ENCODE results near the gene EVC2.

Gene EVC2

DNA sequence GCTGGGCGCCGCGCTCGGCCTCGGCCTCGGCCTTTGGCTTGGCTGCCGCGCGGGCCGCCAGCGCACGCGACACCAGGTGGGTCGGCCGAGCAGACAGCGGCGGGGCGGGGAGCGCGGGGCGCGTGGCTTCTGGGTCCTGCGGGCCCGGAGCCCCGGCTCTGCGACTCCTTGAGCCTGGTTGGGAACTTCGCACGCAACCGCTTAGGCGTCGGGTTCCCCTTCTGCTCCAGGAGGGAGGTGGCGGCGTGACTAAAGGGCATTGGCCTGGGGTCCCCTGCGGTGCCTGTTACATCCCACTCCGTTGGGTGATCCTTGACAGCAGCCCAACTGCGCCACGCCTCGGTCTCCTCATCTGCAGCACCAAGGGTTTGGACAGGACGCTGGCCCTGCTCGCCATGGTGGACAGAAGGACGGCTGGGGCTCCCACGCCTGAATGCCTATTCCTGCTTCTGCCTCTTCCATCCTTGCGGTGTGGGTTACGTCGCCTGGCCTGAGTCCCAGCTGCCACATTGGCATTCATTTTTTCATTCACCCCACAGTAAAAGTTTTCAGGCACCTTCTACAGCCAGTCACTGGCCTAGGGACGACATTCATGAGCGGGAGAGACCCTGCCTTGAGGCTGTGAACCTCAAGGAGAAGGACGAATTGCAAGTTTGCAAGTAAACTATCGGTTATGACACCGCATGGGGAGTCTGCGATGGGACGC is 3.3 kb upstream of the EVC2 start:
- peak; percentile 15 for DNase-seq

DNA sequence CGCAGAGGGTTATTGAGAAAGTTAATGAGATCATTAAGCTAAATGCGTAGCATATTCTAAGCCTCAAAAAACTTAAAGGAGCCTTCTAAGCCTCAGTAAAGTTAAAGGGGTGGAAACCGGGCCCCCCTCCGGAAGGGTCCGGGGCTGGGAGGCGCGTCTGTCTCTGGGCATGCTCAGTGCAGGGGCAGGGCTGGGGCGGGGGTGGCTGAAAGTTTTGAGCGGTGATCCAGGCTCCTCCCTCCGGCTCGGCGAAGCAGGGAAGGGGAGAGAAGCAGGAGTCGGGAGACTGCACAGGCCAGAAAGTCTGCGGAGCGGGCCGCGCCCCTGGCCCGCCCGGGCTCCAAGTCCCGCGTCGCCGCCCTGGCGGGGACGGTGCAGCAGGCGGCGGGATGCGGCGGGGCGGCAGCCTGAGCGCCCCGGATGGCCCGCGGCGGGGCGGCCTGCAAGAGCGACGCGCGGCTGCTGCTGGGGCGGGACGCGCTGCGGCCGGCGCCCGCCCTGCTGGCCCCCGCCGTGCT is 2.7 kb upstream of the EVC2 start, which contains the start of gene EVC:
Gene EVC (plus strand): TSS at position 241 of the 518 bp plus-strand sequence. CDS start 180 bp downstream, at position 421.
- DNase-seq = peak; percentile 47

DNA sequence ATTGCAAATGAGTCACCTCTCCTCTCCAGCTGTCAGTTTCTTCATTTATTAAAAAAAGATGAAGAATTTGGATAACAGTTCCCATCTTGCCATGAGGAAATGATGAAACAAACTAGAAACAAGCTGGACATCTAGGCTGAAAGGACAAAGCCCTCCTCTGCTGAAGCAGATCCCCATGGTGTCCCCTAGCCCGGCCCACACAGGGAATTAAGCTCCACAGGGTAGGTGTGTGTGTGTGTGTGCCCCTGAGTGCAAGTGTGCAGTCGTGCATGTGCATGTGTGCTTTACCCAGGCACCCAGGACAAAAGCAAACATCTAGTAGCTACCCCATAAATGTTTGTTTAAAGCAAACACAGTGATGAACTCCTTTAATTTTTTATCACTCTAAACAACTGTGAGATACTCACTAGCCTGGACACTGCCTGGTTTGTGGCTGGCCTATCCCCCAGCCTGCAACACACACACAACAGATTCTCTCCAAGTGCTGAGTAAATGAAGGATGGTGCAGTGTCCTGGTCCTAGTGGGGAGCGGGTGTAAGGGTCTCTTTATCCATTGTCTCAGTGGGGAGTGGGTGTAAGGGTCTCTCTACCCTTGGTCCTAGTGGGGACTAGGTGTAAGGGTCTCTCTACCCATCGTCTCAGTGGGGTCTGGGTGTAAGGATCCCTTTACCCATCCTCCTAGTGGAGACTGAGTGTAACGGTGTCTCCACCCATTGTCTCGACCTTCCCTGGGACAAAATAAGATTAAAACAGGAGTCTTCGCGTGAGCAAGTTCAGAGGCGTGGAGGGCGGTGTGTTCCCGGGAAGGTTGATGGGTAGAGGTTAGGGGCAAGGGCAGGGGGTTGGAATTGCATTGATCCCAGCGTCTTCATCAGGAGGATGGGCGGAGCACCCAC is 2.0 kb upstream of the EVC2 start:
- DNase-seq = no peak

DNA sequence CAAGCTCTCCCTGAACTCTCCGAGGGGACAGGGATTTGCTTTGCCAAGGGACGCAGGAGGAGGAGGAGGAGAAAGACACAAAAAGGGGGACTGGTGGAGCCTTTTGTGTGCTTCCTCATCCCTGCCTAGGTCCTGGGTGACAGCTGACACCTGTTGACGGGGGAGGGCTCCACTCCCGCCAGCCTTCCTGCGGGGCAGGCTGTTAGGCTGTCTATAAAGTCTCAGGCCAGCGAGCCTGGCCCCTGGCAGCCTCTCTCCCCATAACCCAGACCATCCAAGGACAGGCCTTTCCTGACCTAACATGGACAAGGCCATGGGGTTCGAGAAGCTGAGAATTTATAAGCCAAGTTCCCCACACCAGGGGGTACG is 832 bp upstream of the EVC2 start:
- DNase-seq = no peak

DNA sequence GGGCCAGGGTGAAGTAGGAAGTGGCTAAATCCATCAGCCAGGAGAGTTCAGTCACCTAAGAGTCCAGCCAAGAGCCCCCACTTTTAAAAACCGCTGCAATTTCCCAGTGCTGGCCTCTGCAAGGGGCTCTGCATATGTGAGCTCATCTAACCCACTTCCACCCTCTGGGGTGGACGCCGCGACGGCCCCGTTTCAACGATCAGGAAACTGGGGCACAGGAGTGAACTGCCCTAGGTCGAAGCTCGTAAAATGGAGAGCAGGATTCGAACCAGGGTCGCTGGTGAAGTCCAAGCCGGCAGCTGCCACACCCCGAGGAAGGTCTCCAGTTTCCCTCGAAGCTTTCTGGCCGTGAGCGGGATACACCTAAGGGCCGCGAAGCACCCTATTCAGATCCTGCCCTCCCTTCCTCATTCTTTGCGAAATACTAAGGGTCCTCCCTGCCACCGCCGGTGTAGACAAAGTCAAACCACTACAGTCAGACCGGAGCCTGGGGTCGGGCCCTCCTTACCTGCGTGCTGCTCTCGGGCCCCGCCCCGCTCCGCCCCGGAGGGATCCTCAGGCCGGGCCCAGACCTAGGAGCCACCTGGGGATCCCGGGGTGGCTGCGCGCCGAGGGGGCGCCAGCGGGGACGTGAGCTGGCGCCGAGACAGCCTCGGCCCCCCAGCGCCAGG is 446 bp downstream of the EVC2 start:
- peak; percentile 13 for DNase-seq

DNA sequence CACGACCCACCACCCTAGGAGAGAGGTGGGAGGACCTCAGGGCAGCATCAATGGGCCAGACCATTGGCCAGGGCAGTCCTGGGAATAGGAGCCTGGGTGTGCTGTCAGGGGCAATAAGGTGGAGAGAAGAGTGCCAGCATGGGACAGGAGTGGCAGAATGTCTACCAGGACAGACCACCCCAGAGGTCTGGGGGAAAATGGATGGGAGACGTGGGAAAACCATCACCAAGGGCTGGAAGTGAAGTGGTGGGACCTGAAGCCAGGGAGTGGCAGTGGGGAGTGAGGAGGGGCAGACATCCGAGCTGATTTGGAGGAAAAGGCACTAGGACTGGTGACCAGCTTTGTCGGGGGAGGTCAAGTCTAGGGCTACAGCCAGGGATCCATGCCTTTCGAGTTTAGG is 993 bp downstream of the EVC2 start:
- no peak for DNase-seq

DNA sequence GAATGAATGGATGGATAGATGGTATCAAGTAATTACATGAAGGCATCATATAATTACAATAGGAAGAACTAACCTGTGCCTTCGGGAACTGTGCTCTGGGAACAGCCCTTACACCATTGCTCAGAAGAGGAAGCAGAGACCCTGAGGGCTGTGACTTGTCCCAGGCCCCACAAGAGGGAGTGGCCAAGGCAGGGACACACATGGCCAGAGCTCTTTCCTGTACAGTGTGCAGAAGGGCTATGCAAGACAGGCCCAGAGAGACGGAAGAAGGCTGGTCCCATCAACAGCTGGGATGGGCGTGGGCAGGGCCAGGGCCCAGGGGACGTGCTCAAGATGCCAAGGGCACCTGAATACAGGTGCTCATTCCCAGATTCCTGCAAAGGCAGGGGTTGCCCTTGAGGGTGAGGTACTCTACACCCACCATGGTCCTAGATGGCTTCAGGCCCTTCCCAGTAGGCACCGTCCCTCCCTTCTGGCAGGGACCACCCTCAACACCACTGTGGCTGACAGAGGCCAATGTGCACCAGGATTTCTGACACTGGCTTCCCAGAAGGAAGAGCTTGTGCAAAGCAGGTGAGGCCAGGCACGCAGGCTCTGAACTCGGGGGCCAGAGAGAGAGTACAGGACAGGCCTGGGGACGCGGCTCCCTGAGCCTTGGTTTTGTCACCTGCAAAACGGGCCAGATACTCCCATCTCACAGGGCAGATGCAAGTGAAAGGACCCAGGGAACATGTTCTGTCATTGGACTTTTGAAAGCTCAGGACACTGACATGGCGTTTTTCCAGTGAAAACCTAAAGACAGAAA is 1.7 kb downstream of the EVC2 start:
- no peak for DNase-seq

DNA sequence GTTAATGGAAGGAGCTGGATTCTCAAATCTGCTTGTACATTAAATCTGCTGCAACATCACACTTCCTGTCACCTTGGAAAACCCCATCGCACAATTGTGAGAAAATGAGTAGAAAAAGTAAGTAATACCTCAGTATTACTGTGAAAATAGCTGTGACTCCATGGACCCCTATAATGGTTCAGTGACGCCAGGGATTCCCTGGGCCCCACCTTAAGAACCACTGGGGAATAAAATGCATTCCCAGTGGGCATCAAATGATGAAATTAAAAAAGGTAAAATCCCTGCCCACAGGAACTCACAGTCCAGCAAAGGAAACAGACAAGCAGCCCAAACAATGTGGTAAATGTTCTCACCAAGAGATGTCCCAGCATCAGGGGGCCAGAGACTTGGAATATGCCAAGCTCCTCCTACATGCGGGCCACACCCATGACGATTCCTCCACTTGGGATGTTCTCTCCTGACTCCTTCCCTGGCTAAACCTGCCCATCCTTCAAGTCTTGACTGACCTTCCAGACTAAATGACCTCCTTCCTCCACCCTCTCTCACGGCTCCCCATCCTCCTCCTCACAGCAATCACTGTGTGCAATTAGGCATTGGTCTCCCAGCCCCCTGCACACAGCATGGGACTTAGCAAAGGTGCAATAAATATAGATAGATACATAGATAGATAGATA is 2.6 kb downstream of the EVC2 start:
- no peak for DNase-seq

DNA sequence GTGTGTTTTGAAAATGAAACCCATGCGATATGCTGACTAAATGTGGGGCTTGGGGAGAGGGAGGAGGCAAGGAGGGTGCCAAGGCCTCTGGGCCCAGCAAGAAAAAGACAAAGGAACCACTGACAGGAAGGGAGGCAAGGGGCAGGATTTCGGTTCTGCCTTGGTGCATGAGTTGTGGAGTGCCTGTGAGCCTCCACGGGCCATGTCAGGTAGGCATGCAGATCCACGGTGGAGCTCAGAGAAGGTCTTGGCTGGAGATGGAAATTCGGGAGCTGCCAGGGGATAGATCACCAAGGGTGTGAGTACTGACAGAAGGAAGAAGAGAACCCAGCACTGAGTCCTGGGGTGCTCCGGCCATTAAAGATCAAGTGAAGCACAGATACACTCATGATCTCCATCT is 4.1 kb downstream of the EVC2 start:
- DNase-seq = no peak

DNA sequence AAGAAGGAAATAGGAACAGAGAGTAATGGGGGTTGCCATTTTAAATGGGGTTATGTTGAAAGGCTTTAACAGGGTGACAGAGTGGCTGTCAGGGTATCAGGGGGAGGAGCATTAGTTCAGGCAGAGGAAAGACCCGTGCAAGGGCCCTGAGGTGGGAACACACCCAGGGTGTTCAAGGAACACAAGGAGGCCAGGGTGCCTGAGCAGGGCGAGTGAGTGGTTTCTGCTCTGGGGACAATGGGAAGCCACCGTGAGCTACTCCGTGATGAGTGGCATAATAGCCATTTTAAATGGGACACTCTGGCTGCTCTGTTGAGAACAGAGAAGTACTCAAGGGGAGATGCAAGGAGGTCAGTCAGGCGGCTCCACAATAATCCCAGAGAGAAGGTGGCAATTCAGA is 4.5 kb downstream of the EVC2 start:
- no peak for DNase-seq

DNA sequence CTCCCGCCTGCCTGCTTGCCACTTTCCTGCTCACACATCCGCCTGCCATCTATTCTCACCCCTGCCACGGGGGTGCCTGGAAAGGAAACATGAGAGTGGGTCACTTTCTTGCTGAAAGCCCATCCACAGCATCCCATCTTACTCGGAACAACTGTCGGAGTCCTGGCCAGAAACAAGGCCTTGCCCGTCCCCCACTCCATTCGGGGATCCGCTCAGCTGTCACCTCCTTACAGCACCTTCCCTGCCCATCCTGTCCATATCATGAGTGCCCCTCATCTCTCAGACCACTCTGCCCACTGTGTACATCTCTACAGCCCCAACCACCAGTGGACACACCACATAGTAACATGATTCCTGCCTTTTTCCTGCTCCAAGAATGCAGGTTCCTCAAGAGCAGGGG is 6.4 kb downstream of the EVC2 start:
- DNase-seq = no peak

DNA sequence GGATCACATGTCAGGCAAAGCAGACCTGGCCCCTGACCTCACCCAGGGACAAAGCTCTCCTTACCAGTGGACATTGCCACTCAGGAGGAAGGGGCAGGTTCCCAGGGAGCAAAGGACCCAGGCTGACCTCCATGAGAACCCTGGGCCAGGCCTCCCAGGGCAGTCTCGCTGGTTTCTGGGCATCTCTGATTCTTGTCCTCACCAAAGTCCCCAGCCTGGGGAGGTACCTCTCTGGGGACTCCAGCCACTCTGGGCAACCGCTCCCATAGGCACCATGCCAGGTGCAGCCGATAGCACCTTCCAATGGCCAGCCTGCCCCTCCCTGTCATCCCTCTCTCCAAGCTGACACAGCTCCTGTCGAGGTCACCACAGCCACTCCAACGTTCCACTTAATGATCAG is 7.9 kb downstream of the EVC2 start:
- DNase-seq = no peak

DNA sequence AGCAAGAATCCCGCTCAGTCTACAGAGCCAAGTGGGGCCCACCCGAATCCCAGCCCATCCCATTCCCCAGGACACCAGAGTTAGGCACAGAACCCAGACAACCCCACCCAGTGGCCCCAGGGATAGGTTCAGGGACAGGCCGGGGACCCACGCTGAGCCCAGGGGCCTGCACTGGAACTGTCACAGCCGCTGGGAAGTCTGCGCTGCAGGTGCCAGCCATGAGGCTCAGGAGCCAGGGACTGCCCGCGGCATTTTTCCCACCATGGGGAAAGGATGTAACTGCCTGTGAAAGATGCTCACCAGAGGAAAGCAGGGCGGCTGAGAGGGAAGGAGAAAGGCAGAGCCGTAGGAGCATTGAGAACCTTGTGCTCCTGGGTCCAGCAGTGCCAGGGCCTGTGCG is 12.0 kb downstream of the EVC2 start:
- no peak for DNase-seq

DNA sequence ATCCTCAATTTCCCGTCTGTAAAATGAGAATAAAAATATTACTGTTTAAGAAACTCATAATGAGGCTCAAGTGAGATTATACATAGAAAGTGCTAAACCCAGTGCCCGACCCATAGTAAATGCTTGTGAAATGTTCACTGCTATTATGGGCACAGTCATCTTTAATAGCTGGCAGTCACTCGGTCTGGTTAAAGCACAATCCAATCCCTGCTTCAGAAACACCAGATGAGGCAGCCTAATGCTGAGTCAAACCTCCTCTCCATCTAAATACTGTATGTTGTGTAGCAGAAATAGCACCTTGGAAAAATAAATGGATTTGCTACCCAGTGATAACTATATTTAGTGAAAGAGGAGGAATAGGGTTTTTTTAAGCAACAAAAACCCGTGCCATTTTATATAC is 14.5 kb downstream of the EVC2 start:
- DNase-seq = no peak

DNA sequence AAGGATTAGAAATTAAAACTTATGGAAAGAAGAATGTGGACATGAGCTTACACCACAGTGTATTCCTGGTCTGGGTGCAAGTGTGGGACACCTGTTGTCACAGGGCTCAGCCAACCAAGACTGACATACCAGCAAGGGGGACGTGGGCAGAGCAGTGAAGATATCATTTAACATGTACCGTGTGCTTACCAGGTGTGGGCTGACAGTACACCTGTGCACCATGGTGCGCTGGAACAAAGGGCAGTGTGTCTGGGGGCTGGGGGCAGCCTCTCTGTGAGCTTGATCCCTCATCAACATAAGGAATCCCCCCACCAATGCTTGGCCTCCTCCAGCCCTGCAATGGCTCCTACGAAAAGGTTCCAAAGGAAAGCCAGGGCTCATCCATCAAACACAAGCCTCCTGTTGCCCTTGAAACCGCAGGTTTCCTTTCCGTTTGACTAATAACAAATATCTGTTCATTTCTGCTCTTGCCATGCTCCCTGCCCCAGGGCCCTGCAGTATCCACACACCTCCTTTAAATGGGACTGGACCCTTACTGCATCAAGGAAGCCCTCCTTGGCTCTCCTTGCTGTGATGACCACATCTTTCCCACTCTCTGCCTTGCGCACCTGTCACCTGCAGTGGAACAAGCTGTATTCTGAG is 16.7 kb downstream of the EVC2 start:
- no peak for DNase-seq

DNA sequence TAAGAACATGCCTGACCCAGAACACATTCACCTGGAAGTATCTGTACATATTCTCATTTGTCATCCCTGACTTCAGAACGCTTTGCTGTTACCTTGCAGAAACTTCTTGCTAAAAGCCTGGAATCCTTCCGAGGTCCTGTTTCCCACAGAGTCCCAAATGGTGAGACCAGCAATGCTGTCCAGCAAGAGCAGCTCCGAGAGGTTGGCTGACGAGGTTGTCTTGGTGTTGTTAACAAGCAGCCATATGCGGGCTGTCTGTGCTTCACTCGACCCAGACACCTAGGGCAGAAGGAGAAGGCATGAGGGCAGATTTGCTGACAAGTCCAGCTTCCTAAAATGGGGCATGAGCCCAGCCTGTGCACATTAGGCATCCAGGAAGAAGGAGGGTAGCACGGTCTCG is 19.3 kb downstream of the EVC2 start:
- no peak for DNase-seq

DNA sequence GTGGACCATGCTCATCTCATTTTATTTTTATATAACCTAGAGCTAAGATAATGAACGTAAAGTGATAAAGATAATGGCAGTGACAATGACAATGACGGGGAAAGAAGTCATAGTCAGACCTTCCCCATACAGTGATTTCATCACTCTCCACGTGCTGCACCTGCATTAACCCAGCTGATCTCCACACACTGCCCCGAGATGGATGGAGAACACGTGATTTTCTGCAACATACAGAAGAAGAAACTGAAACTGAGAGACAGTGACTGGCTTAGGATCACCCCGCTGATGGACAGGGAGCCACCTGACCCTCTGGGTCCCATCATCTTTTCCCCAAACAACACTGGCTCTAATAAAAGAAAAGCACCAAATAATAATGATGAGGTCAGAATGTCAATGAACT is 22.0 kb downstream of the EVC2 start:
- no peak for DNase-seq

DNA sequence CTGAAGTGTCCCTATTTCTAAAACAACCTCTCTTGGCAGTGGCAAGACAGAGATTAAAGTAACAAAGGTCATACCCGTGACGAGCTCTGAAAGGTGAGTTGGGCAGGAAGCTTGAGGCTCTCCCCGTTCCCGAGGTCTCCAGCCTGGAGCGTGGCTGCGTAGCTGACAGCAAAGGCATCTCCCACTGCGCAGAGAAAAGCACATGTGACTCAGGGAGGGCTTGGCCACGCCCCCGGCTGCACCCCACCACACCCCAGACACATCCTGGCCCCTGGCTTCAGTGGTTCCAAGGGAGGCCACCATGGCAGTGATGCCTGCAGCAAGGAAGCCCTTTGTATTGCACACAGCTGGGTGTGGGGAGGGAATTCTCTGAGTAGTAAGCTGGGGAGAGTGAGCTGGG is 23.1 kb downstream of the EVC2 start:
- no peak for DNase-seq

DNA sequence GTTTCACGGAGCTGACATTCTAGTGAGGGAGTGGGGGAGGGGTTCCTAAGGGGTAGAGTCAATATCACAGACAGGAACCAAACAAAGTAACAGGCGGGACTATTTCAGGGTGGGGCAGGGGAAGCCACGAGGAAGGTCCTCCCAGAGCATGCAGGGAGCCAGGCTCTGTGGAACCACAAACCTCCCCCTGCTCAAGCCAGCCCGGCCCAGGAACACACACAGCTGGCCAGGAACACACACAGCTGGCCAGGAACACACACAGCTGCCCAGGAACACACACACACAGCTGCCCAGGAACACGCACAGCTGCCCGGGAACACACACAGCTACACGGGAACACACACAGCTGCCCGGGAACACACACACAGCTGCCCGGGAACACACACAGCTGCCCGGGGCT is 24.8 kb downstream of the EVC2 start:
- no peak for DNase-seq

DNA sequence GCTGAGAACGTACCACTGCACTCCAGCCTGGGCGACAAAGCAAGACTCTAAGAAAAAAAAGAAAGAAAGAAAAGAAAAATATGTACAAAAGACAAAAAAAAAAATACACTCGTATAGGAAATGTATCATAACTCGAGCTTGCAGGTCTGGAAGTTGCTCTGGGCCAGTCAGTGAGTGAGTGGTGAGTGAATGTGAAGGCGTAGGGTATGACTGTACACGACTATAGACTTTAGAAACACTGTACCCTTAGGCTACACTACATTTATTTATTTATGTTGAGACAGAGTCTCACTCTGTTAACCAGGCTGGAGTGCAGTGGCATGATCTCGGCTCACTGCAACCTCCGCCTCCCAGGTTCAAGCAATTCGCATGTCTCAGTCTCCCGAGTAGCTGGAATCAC is 29.4 kb downstream of the EVC2 start:
- no peak for DNase-seq

DNA sequence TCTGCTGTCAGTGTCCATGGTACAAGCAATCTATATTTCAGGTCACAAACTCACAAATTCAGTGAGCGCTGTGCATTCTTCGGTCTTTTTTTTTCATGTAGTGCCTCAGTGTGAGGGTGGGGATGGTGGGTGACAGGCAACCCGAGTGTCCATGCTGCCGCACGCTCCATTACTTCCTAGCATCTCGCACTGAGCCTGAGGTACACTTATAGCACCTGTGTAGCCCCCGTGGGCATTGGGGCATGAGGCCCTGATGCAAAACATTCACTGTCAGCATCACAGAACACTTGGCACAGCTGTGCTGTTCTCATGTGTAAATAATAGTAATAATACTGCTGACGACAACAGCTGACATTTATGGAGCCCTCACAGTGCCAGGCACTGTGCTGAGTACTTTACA is 31.6 kb downstream of the EVC2 start:
- no peak for DNase-seq

DNA sequence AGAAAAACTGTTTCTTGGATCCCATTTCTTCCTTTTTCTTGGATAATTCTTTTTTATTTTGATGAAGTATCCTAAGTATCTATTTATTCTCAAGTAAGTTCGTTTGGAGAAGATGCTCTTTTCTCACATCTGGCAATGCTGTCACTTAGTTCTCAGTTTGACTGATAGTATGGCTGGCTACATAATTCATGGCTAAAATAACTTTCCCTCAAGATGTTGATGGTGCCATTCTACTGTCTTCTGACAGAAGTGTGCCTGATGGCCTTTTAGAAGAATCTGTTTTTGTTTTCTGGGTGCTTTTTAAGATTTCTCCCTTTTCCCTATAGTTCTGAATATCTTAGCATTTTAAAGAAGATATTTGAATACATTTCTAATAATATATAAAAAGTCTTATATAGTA is 41.6 kb downstream of the EVC2 start:
- DNase-seq = no peak

Data from stimulated activated CD4-positive, alpha-beta T cell treated with anti-CD3 and anti-CD28 coated beads, Interleukin-15, amount 100 ng/mL, for 24 hours (primary cell).